NCI-H524 treated with DMSO at 0.1 percent for 48 hours (cell line): ENCODE results near the gene PRF1.
A peak's percentile ranks its signal among the peaks of the same experiment; 100 is the strongest.
"Not testable (repeated sequence)": the region's sequence is repeated elsewhere in the genome, so short reads cannot be mapped to it uniquely, and the experiment has no call there.

ENCODE experiments used
- DNase-seq: peaks from one replicate; lab custom pipeline; 2025; lab: John Stamatoyannopoulos, UW

PRF1 gene

GRCh38 chr10:70617798-70618568 is 15.4 kb upstream of the PRF1 start:
- no peak for DNase-seq

- no peak for DNase-seq
Observed at GRCh38 chr10:70616761-70617160, 14.2 kb upstream of the PRF1 start.

- no peak for DNase-seq
Observed at GRCh38 chr10:70615784-70616522, 13.4 kb upstream of the PRF1 start.

GRCh38 chr10:70615211-70615610 is 12.7 kb upstream of the PRF1 start:
- no peak for DNase-seq

GRCh38 chr10:70614364-70614763 is 11.8 kb upstream of the PRF1 start:
- DNase-seq, result not testable (repeated sequence)

- DNase-seq, result no peak
Observed at GRCh38 chr10:70613941-70614340, 11.4 kb upstream of the PRF1 start.

DNA sequence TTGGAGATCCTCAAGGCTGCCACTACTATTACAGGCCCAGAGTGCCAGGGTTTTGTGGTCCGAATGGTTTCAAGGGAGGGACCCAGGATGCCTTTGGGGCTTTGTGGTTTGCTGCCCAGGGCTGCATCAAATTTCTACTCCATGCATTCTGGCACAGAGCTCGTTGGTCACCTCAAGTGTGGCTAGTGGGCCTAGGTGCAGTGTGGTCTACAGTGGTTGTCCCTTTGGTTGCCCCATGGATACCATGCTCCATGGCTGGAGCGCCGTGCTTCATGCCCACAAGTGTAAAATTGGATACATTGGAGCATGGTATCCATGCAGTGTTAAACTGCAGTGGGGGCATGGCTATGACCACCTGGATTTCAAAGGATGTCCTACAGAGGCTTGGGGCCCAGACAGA is 5.4 kb upstream of the PRF1 start:
- DNase-seq, result no peak

DNA sequence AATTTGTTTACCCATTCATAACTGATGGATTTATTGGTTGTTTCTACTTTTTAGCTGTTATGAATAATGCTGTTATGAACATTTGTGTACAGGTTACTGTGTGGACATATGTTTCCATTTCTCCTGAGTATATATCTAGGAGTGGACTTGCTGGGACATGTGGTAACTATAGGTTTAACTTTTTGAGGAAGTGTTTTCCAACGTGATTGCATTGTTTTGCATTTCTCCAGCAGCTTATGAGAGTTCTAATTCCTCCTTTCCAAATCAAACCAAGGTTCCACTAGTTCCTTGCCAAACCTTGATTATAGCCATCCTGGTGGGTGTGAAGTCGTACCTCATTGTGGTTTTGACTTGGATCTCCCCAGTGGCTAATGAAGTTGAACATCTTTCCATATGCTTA is 2.6 kb upstream of the PRF1 start:
- DNase-seq, result no peak

- DNase-seq, result peak; percentile 65
Observed at GRCh38 chr10:70604106-70604505, 1.6 kb upstream of the PRF1 start.

- DNase-seq, result no peak
Observed at GRCh38 chr10:70603449-70603801, 884 bp upstream of the PRF1 start.

DNA sequence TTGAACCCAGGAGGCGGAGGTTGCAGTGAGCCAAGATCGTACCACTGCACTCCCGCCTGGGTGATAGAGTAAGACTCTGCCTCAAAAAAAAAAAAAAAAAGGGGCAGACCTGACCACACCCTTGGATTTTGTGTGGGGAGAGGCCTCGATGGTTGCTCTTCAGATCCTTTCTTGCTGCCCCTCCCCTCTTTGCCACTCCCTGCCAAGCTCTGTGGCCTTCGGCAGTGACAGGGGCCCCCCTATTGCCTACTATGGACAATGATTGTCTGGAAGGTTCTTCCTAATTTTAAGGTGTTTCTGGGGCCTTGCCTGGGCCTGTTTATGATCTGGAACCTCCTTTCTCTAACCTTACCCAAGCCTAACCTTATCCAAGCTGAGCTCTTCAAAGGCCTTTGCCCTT is 795 bp downstream of the PRF1 start:
- DNase-seq, result no peak

GRCh38 chr10:70600512-70601395 is 1.8 kb downstream of the PRF1 start:
- DNase-seq, result no peak

DNA sequence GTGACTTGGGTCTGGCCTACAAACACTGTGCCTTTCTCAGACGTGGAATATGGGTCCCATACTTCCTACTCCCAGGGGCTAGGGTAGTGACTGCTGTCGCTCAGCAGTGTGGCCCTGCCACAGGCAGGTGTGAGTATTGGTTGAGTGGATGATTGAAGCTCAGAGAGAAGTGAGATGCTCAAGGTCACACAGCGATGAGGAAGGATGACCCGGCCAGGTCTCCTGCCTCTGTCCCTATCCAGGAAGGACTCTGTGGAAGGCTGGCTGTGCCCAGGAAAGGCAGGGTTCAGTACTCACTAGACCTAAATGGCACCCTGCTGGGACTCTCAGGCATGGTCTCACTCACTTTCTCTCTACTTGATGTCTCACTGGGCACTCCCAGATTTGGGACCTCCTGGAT is 2.8 kb downstream of the PRF1 start:
- no peak for DNase-seq

- DNase-seq, result no peak
Observed at GRCh38 chr10:70599319-70599718, 3.2 kb downstream of the PRF1 start.

GRCh38 chr10:70598857-70599295 is 3.7 kb downstream of the PRF1 start:
- no peak for DNase-seq

DNA sequence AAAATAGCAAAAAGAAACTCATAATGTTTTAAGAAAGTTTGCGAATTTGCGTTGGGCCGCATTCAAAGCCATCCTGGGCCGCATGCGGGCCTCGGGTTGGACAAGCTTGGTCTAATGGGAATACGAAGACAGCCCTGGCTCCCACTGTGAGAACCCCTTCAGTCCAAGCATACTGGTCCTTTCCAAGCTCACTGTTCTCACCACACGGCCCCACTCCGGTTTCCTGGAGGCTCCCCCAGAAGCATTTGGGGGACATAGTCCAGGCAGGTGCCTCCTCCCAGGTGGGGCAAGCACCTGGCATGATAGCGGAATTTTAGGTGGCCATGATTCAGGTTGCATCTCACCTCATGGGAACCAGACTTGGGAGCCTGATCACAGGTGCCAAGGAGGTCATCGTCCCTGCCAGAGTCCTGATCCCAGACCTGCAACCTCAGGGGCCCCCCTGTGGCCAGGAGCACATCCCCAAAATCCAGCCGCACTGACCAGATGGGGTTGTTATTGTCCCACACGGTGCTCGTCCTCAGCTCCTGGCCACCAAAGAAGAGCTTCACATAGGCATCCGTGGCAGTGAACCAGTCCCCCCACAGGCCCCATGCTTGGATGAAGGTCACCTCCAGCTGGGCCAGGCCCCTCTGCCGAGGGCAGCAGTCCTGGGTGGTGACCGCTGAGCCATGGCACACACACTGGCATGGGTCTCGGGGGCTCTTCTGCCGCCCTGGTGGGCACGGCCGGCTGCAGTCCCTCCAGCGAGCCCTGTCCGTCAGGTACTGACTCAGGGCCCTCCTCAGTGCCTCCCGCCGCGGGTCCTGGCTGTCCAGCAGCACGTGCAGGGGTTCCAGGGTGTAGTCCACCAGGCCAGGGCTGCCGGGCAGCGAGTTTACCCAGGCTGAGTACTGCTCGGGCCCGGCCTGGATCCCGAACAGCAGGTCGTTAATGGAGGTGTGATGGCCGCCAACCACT is 4.4 kb downstream of the PRF1 start:
- no peak for DNase-seq

DNA sequence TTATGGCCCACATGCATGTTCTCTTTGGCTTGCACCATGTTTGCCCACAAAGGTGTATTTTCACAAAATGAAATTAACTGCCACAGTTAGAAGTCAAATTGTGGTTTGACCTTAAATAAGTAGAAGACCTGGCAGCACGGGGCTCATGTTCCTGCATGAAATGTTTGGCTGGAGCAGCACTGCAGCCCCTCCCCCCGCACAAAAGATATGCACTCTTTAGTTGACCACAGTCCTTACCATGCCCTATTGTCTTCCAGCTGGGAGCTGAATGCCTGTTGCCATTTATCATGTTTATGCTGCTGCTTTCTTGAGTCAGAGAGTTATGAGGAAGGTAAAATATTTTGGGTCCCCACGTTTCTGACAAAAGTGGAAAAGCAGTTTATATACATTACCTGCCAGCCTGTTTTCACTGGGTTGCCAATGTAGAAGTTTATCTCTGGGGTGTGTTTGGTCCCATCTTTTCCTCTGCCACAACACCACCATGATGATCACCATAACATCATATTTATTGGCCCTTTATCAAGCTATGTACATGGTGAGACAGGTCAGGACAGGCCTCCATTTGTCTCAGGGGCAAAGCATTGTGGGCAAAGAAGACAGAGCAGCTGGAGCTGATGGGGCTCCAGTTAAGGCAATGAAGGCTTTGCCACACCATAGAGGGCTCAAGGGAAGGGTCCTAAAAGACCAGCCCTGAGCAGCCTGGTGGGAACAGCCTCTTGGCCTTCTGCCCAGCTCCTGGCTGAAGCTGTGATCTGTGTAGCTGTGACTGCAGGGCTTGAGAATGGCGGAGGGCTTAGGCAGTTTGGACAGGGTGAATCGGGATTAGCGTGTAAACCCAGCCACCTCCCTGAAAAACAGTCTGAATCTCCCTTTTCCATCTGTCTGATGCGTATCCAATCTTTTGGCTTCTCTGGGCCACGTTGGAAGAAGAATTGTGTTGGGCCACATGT is 5.4 kb downstream of the PRF1 start:
- no peak for DNase-seq

GRCh38 chr10:70596110-70596798 is 6.3 kb downstream of the PRF1 start:
- DNase-seq, result no peak

- no peak for DNase-seq
Observed at GRCh38 chr10:70595566-70596016, 7.0 kb downstream of the PRF1 start.

DNA sequence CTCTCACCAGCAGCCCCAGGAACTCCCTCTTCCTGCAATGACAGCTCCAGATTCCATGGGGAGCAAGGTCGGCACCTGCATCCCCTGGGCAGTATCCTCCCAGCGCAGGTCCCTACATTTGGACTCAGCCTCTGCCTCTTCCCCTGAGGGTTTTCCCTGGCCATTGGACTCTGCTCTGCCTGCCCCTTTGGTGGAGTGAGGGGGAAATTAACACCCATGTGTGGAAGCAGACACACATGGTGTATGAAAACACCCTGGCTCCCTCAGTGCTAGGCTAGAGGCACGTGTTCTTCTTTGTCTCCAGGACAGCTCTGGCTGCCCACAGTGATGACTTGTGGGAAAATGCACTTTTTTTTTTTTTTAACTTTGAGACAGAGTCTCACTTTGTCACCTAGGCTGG is 8.4 kb downstream of the PRF1 start:
- DNase-seq, result no peak
